HEK293T (cell line): Measurements from ENCODE around the gene ADAMTSL2.

Experiments used
- CTCF ChIA-PET: fragments of 350-600 bp; formaldehyde crosslinking; extraction: SDS; loops from one replicate; lab custom pipeline; 2021; ENCODE audit warnings: antibody characterized with exemption, inconsistent platforms; lab: Yijun Ruan, JAX
- POLR2A ChIA-PET: fragments of 350-600 bp; formaldehyde crosslinking; extraction: SDS; loops from one replicate; lab custom pipeline; 2020; ENCODE audit warnings: antibody characterized with exemption, inconsistent platforms; lab: Yijun Ruan, JAX
- DNase-seq: peaks from one replicate; pipeline ENCODE4 v3.0.0; 2012; ENCODE audit warnings: mixed read lengths; ENCODE audit errors: extremely low spot score
- ARNT ChIP-seq: fragments of 450-650 bp; IDR thresholded peaks from 2 replicates; pipeline ENCODE4 v1.6.1; 2017; ENCODE audit warnings: mild to moderate bottlenecking
- BHLHE40 ChIP-seq: fragments of 450-650 bp; IDR thresholded peaks from 2 replicates; pipeline ENCODE4 v1.6.1; 2016; ENCODE audit warnings: mild to moderate bottlenecking, moderate library complexity, borderline replicate concordance
- CTBP1 ChIP-seq: fragments of 450-650 bp; IDR thresholded peaks from 2 replicates; pipeline ENCODE4 v1.6.1; 2016; ENCODE audit warnings: borderline replicate concordance
- ELF4 ChIP-seq: fragments of 450-650 bp; IDR thresholded peaks from 2 replicates; pipeline ENCODE4 v1.6.1; 2017; ENCODE audit warnings: antibody characterized with exemption
- FOXA1 ChIP-seq: fragments of 450-650 bp; IDR thresholded peaks from 2 replicates; pipeline ENCODE4 v1.6.1; 2016; ENCODE audit warnings: mild to moderate bottlenecking
- FOXK2 ChIP-seq: fragments of 450-650 bp; IDR thresholded peaks from 2 replicates; pipeline ENCODE4 v1.6.1; 2016; ENCODE audit warnings: mild to moderate bottlenecking
- FOXM1 ChIP-seq: fragments of 450-650 bp; IDR thresholded peaks from 2 replicates; pipeline ENCODE4 v1.6.1; 2017; ENCODE audit warnings: mild to moderate bottlenecking, borderline replicate concordance
- HDGF ChIP-seq: fragments of 450-650 bp; IDR thresholded peaks from 2 replicates; pipeline ENCODE4 v1.6.1; 2017; ENCODE audit warnings: antibody characterized with exemption, borderline replicate concordance
- L3MBTL2 ChIP-seq: fragments of 450-650 bp; conservative IDR thresholded peaks from 2 replicates; pipeline ENCODE4 v1.6.1; 2016; ENCODE audit warnings: mild to moderate bottlenecking
- LEF1 ChIP-seq: fragments of 450-650 bp; IDR thresholded peaks from 2 replicates; pipeline ENCODE4 v1.6.1; 2017; ENCODE audit warnings: mild to moderate bottlenecking, borderline replicate concordance
- NFRKB ChIP-seq: fragments of 450-650 bp; IDR thresholded peaks from 2 replicates; pipeline ENCODE4 v1.6.1; 2016; ENCODE audit warnings: mild to moderate bottlenecking, moderate library complexity
- SP1 ChIP-seq: fragments of 450-650 bp; IDR thresholded peaks from 2 replicates; pipeline ENCODE4 v1.6.1; 2017
- SUZ12 ChIP-seq: fragments of 450-650 bp; IDR thresholded peaks from 2 replicates; pipeline ENCODE4 v1.6.1; 2016; ENCODE audit warnings: mild to moderate bottlenecking
- TARDBP ChIP-seq: fragments of 450-650 bp; IDR thresholded peaks from 2 replicates; pipeline ENCODE4 v1.6.1; 2016
- ZNF384 ChIP-seq: fragments of 450-650 bp; IDR thresholded peaks from 2 replicates; pipeline ENCODE4 v1.6.1; 2016
- TF ChIP-seq, protein P1 (sequence below): fragments of 450-650 bp; IDR thresholded peaks from 2 replicates; pipeline ENCODE4 v1.6.1; 2016

The ADAMTSL2 gene

DNA sequence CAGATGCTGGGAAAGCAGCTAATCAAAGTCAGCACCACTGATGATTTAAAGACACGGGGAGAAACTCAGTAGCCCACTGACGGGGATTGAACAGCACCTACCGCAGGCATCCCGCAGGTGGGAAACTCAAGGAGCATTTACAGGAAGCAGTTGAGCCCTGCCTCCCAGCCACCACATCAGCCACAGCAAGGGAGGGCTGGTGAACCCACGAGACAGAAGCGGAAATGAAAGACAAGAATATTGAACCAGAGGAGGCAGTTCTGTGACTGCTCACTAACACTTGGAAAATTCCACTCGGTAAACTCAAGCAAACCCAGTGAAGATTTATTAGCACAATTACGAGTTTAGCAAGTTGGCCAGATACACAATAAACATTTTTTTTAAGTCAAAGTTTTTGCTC is 85.3 kb downstream of the ADAMTSL2 start:
- DNase-seq: no peak
- POLR2A ChIA-PET: no interaction called here
- TF ChIP-seq TARDBP (no peak), NFRKB (no peak), ELF4 (no peak), FOXK2 (no peak), BHLHE40 (no peak), SUZ12 (no peak), ZNF384 (no peak), ARNT (no peak), FOXM1 (no peak), HDGF (no peak), LEF1 (no peak), CTBP1 (no peak), FOXA1 (no peak), SP1 (no peak), L3MBTL2 (no peak)
- TF ChIP-seq, protein P1, sequence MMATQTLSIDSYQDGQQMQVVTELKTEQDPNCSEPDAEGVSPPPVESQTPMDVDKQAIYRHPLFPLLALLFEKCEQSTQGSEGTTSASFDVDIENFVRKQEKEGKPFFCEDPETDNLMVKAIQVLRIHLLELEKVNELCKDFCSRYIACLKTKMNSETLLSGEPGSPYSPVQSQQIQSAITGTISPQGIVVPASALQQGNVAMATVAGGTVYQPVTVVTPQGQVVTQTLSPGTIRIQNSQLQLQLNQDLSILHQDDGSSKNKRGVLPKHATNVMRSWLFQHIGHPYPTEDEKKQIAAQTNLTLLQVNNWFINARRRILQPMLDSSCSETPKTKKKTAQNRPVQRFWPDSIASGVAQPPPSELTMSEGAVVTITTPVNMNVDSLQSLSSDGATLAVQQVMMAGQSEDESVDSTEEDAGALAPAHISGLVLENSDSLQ: no peak
- CTCF ChIA-PET: no interaction called here

DNA sequence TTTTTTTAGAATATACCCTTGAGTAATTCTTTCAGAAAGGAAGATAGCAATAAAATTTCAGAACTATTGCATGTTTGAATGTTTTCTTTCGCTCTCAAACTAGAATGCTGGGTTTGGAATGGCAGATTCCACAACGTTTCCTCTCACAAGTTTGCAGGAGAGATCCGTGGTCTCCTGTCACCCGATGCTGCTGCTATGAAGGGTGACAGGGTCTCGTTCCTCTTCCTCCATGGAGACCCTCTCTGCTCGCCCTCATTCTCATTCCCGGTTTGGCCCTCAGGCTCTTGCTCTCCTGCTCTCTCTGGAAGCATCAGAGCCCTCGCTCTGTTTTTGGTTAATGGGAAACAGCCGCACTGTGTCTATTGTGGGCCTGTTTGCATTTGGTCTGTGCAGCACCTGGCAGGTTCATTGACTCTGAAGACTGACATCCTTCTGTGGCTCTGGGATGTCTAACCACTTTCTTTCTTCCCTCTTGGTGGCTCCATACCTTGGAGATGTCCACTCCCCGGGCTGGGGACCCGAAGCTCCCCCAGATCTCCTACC is 87.3 kb downstream of the ADAMTSL2 start:
- DNase-seq: no peak
- POLR2A ChIA-PET: no interaction called here
- TF ChIP-seq FOXA1 (no peak), L3MBTL2 (no peak), LEF1 (no peak), CTBP1 (no peak), SUZ12 (no peak), NFRKB (no peak), BHLHE40 (no peak), SP1 (no peak), FOXK2 (no peak)
- TF ChIP-seq, protein P1: no peak

DNA sequence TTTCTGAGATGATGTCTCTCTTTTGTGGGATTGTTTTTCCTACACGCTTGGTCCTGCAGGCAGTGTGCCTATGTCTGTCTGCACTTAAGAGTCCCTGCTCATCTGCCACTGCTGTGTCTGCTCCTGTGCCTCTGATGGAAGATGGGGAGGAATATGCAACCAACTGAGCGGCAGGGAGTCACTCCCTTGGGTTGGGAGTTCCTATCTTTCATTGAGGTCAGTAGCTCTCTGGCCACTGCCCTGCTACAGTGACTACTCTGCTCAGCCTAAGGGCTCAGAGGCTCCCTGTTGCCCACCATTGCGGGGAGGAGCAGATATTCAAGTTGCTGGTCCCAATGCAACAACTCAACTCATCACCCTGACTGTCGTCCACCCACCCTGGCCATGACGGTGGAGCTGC is 88.1 kb downstream of the ADAMTSL2 start:
- DNase-seq: no peak
- TF ChIP-seq FOXM1: no peak
- no peak for TF ChIP-seq NFRKB
- no peak for TF ChIP-seq SP1
- TF ChIP-seq, protein P1: no peak
- no peak for TF ChIP-seq ARNT
- TF ChIP-seq ELF4: no peak
- no peak for TF ChIP-seq FOXK2
- no peak for TF ChIP-seq FOXA1
- TF ChIP-seq TARDBP: no peak
- no peak for TF ChIP-seq LEF1
- TF ChIP-seq CTBP1: no peak
- no peak for TF ChIP-seq L3MBTL2
- no peak for TF ChIP-seq BHLHE40
- no peak for TF ChIP-seq ZNF384
- no peak for TF ChIP-seq HDGF
- no peak for TF ChIP-seq SUZ12
- POLR2A ChIA-PET: no interaction called here
- CTCF ChIA-PET: no interaction called here

More for the DNA sequence above, 87.3 kb downstream of the ADAMTSL2 start:
- CTCF ChIA-PET: no interaction called here
